GM12864 (cell line): ENCODE results near the gene SAP30L.

Source experiments
- DNase-seq: peaks from one replicate; pipeline ENCODE4 v3.0.0-alpha.2; 2011; ENCODE audit warnings: low read depth
- H3K4me3 ChIP-seq: 2 replicates; pipeline ENCODE4 v1.5.1; 2011; ENCODE audit warnings: mild to moderate bottlenecking, low read depth, low read length, control low read depth
- TF ChIP-seq, protein P1 (sequence below): IDR thresholded peaks from 2 replicates; pipeline ENCODE4 v1.5.1; 2011; ENCODE audit warnings: low read depth, mild to moderate bottlenecking, moderate library complexity, low read length, control low read depth, inconsistent platforms; ENCODE audit errors: missing control alignments

The SAP30L gene

DNA sequence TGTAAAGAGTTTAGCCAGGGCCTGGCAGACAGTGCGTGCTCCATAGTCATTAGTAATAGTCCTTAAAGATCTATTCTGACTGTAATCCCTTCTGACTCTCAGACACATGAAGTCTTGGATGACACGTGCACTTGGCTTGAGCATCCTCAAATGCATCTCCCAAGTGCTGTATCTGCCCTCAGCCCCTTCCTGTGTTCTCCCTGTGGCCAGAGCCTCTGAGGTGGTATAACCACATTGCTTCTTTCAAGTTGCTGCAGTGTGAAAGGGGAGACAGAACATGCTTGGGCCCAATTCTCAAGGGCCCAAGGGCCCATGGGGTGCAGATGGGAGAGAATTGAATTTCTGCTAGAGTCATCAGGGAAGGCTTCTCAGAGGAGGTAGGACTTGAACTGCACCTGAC, 62.3 kb downstream of the SAP30L start:
- DNase-seq, result no peak
- H3K4me3 ChIP-seq, result no peak overlapping the region
- TF ChIP-seq, protein P1, sequence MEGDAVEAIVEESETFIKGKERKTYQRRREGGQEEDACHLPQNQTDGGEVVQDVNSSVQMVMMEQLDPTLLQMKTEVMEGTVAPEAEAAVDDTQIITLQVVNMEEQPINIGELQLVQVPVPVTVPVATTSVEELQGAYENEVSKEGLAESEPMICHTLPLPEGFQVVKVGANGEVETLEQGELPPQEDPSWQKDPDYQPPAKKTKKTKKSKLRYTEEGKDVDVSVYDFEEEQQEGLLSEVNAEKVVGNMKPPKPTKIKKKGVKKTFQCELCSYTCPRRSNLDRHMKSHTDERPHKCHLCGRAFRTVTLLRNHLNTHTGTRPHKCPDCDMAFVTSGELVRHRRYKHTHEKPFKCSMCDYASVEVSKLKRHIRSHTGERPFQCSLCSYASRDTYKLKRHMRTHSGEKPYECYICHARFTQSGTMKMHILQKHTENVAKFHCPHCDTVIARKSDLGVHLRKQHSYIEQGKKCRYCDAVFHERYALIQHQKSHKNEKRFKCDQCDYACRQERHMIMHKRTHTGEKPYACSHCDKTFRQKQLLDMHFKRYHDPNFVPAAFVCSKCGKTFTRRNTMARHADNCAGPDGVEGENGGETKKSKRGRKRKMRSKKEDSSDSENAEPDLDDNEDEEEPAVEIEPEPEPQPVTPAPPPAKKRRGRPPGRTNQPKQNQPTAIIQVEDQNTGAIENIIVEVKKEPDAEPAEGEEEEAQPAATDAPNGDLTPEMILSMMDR, result no peak

GRCh38 chr5:154509784-154510555, 64.2 kb downstream of the SAP30L start:
- no peak for DNase-seq
- TF ChIP-seq, protein P1, result no peak
- no peak overlapping the region for H3K4me3 ChIP-seq
